Forelimb muscle (tissue), 1 donor: ENCODE data around the gene BIRC7. TPM values are rescaled to one million over a fixed set of nuclear protein-coding genes. Genes with fewer than 3 reads are reported as not detected.

Experiments used
- DNase-seq: peaks from one replicate; pipeline ENCODE4 v3.0.0-alpha.2; 2013; ENCODE audit warnings: low read depth
- polyA plus RNA-seq: library from polyadenylated mRNA; unstranded; fragments of 120-200 nt; gene quantifications from one replicate; pipeline ENCODE4 v1.2.1, GENCODE V29; 2013; ENCODE audit not compliant: insufficient read length

Gene BIRC7
- polyA plus RNA-seq, 1 donor, result 0.27 TPM

- DNase-seq, result peak; percentile 68
Observed at GRCh38 chr20:63265891-63266515, 30.3 kb downstream of the BIRC7 start.

- no peak for DNase-seq
Observed at GRCh38 chr20:63267691-63268090, 32.0 kb downstream of the BIRC7 start.

- no peak for DNase-seq
Observed at GRCh38 chr20:63268256-63268655, 32.6 kb downstream of the BIRC7 start.

- no peak for DNase-seq
Observed at GRCh38 chr20:63268671-63269439, 33.1 kb downstream of the BIRC7 start.

GRCh38 chr20:63269724-63270123 lies 34.0 kb downstream of the BIRC7 start:
- no peak for DNase-seq

- no peak for DNase-seq
Observed at GRCh38 chr20:63270606-63271325, 35.1 kb downstream of the BIRC7 start.

- DNase-seq, result peak; percentile 81
Observed at GRCh38 chr20:63272105-63273058, 36.7 kb downstream of the BIRC7 start, which contains the start of gene ARFGAP1. Gene ARFGAP1 (plus strand): TSS chr20:63272813. CDS start chr20:63275581, 2,768 bp downstream.

GRCh38 chr20:63273059-63273579 lies 37.4 kb downstream of the BIRC7 start:
- DNase-seq, result no peak

- no peak for DNase-seq
Observed at GRCh38 chr20:63273635-63274380, 38.1 kb downstream of the BIRC7 start.

GRCh38 chr20:63274381-63275228 lies 38.9 kb downstream of the BIRC7 start:
- no peak for DNase-seq

- DNase-seq, result no peak
Observed at GRCh38 chr20:63275825-63276224, 40.1 kb downstream of the BIRC7 start.

GRCh38 chr20:63276956-63277355 lies 41.3 kb downstream of the BIRC7 start:
- DNase-seq, result no peak

- no peak for DNase-seq
Observed at GRCh38 chr20:63277466-63278272, 42.0 kb downstream of the BIRC7 start.

- no peak for DNase-seq
Observed at GRCh38 chr20:63278661-63279060, 43.0 kb downstream of the BIRC7 start.

GRCh38 chr20:63279931-63280330 lies 44.2 kb downstream of the BIRC7 start:
- DNase-seq, result no peak

- no peak for DNase-seq
Observed at GRCh38 chr20:63280371-63280770, 44.7 kb downstream of the BIRC7 start.

GRCh38 chr20:63280929-63281545 lies 45.3 kb downstream of the BIRC7 start:
- no peak for DNase-seq
